ENCODE results near the gene AHCTF1. TPM values are rescaled to one million over a fixed set of nuclear protein-coding genes. Genes with fewer than 3 reads are reported as not detected.

Gene AHCTF1
- total RNA-seq, 1 donor from 2014 or later = 38.7 TPM

DNA sequence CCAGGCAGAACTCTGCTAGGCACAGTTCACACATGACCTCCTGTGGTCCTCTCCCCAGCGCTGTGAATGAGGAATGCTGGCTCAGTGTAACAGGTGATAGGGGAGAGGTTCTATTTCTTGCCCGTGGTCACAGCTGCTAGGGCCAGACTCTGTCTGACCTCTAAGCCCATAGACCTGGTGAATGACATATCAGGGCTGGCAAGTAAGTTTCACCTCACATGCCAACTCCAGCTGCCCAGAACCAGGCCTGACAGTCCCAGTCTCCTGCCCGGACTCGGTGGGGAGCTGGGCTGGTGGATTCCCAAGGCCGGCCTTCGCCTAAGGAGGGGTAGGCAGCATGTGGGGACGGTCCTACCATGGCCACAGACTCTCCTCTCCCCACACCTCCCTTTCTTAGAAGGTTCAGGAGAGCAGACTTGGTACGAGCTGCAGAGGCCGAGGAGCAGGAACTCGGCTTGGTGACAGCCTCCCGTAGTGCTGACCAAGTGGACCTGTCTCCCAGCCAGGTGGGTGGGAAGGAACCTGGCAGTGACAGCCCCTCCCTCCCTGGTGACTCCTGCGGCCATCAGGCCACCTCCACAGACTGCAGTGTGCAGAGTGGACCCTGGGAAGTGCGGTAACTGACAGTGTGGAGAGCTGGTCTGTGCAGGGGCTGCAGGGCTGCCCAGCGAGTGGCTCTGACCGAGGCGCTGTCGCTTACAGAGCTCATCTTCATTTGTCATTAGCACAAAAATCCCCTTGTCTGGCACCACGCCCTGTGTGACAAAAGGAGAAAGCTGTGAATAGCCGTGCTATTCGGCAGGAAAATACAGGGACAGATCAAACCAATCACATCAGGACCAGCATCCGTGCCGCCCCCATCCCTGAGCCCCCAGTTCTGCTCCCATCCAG is 132.9 kb downstream of the AHCTF1 start:
- Mint-ChIP-seq H3K4me1 (peaks cover 18% of the 10 kb centered on the region), H3K27me3 (ENCODE audit: low read depth) (no peaks in the 10 kb centered on the region), H3K27ac (no peak overlapping the region), H3K9me3 (peaks cover 3% of the 10 kb centered on the region), H3K4me3 (no peak overlapping the region), H3K36me3 (no peaks in the 10 kb centered on the region)
- no peak for DNase-seq (ENCODE audit: low spot score in 2 of 2, unreplicated experiment in 2 of 2)
- TF ChIP-seq, protein P1, sequence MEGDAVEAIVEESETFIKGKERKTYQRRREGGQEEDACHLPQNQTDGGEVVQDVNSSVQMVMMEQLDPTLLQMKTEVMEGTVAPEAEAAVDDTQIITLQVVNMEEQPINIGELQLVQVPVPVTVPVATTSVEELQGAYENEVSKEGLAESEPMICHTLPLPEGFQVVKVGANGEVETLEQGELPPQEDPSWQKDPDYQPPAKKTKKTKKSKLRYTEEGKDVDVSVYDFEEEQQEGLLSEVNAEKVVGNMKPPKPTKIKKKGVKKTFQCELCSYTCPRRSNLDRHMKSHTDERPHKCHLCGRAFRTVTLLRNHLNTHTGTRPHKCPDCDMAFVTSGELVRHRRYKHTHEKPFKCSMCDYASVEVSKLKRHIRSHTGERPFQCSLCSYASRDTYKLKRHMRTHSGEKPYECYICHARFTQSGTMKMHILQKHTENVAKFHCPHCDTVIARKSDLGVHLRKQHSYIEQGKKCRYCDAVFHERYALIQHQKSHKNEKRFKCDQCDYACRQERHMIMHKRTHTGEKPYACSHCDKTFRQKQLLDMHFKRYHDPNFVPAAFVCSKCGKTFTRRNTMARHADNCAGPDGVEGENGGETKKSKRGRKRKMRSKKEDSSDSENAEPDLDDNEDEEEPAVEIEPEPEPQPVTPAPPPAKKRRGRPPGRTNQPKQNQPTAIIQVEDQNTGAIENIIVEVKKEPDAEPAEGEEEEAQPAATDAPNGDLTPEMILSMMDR (IDR thresholded peaks at IDR 0.05; ENCODE audit: unreplicated experiment) = no peak

DNA sequence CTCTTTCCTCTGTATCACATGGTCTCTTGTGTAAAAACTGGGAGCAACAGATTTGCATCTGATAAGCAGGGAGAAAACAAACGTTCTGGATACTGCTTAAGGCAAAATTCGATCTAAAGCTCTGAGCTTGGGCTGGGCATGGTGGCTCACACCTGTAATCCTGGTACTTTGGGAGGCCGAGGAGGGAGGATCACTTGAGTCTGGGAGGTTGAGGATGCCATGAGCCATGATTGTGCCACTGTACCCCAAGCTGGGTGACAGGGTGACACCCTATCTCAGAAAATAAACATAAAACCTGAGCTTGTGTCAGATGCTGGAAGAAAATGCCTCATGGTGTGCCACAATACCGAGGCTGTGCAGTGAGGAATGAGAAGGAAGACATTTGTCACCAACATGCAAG is 133.6 kb downstream of the AHCTF1 start:
- DNase-seq (ENCODE audit: low spot score in 2 of 2, unreplicated experiment in 2 of 2) = no peak
- Mint-ChIP-seq H3K27ac (no peak overlapping the region), H3K4me3 (no peak overlapping the region), H3K9me3 (no peaks in the 10 kb centered on the region), H3K4me1 (peaks cover 20% of the 10 kb centered on the region), H3K27me3 (ENCODE audit: low read depth) (no peaks in the 10 kb centered on the region), H3K36me3 (no peaks in the 10 kb centered on the region)
- TF ChIP-seq, protein P1 (IDR thresholded peaks at IDR 0.05; ENCODE audit: unreplicated experiment) = no peak

DNA sequence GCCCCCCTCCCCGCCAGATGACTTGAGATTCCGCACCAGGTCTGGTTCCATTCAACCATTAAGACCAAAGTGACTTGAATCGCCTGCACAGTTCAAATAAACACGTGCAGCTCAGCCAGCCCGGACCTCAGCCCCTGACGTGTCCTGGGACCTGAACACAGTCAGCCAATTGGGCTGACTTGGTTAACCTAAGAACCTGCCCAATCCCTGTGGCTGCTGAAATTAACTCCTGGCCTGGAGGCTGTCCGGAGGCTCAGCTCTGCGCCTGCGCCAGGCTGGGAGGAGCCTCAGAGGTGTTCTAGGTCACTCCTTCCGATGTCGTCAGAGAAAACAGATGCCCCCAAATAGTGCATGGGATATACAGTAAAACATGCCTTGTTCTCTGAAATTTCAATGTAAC is 134.2 kb downstream of the AHCTF1 start:
- TF ChIP-seq, protein P1 (IDR thresholded peaks at IDR 0.05; ENCODE audit: unreplicated experiment) = no peak
- H3K4me3 Mint-ChIP-seq = no peak overlapping the region
- DNase-seq (ENCODE audit: low spot score in 2 of 2, unreplicated experiment in 2 of 2) = no peak
- peaks cover 22% of the 10 kb centered on the region for H3K4me1 Mint-ChIP-seq
- H3K27ac Mint-ChIP-seq = no peak overlapping the region
- no peaks in the 10 kb centered on the region for H3K36me3 Mint-ChIP-seq
- no peaks in the 10 kb centered on the region for H3K27me3 Mint-ChIP-seq (ENCODE audit: low read depth)
- no peaks in the 10 kb centered on the region for H3K9me3 Mint-ChIP-seq

DNA sequence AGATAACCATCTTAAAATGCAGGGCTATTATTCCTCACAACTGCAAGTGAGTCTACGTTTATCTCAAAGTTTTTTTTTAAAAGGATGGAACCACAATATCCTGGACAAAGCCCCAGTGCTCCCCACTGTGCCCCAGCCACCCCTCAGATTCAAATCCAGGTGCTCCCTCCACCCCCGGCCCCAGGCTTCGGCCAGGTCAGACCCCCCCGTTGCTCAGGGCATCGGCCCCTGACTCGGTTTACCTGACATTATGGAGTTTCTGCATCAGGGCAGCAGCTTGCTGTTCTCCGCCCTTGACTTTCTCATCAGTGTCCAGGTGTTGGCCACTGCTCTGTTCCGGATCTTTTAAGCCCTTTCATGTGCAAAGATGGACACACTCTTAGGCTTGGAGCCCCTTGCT is 134.6 kb downstream of the AHCTF1 start:
- DNase-seq (ENCODE audit: low spot score in 2 of 2, unreplicated experiment in 2 of 2) = no peak
- no peak overlapping the region for H3K4me3 Mint-ChIP-seq
- no peaks in the 10 kb centered on the region for H3K27me3 Mint-ChIP-seq (ENCODE audit: low read depth)
- peaks cover 22% of the 10 kb centered on the region for H3K4me1 Mint-ChIP-seq
- H3K36me3 Mint-ChIP-seq = no peaks in the 10 kb centered on the region
- no peak overlapping the region for H3K27ac Mint-ChIP-seq
- no peaks in the 10 kb centered on the region for H3K9me3 Mint-ChIP-seq
- TF ChIP-seq, protein P1 (IDR thresholded peaks at IDR 0.05; ENCODE audit: unreplicated experiment) = no peak

DNA sequence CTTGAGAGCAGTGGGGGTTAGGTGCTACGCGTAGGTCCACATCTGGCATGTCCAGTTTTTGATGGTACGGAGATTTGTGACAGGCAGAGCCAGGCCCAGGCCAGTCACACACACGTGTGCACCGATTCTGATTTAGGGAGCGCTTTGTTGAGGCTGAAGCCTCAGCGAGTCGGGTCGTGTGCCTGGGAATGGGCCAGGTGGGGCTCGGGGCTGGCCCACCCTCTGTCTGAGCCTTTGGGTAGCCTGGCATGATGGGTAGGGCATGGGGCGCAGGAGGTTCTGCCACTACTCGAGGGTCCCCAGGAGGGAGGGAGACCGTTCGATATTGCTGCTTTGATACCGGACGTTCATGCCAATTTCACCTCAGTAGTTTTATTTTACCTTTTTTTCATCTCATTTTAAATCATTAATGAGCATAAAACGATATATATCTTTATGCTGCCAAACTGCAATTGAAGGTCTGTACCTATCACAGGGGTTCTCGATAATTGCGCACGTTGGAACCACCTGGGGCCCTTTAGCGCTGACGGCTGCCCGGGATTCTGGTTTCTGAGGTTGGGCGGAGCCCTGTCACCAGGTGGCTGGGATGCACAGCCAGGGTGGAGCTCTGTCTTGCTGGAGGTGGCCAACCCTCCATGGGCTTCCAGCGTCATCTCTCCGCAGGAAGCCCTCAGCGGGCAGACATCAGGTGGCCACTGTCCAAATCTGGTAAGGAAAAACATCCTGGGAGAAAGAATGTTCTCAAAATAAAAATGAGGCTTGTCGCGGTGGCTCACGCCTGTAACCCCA is 135.6 kb downstream of the AHCTF1 start:
- no peaks in the 10 kb centered on the region for H3K27me3 Mint-ChIP-seq (ENCODE audit: low read depth)
- TF ChIP-seq, protein P1 (IDR thresholded peaks at IDR 0.05; ENCODE audit: unreplicated experiment) = no peak
- H3K9me3 Mint-ChIP-seq = no peaks in the 10 kb centered on the region
- H3K4me1 Mint-ChIP-seq = peaks cover 20% of the 10 kb centered on the region
- H3K4me3 Mint-ChIP-seq = no peak overlapping the region
- no peak for DNase-seq (ENCODE audit: low spot score in 2 of 2, unreplicated experiment in 2 of 2)
- H3K36me3 Mint-ChIP-seq = no peaks in the 10 kb centered on the region
- H3K27ac Mint-ChIP-seq = no peak overlapping the region

Measured in mesothelial cell of epicardium (in vitro differentiated cells).